ENCODE data around the gene PTK7.

DNA sequence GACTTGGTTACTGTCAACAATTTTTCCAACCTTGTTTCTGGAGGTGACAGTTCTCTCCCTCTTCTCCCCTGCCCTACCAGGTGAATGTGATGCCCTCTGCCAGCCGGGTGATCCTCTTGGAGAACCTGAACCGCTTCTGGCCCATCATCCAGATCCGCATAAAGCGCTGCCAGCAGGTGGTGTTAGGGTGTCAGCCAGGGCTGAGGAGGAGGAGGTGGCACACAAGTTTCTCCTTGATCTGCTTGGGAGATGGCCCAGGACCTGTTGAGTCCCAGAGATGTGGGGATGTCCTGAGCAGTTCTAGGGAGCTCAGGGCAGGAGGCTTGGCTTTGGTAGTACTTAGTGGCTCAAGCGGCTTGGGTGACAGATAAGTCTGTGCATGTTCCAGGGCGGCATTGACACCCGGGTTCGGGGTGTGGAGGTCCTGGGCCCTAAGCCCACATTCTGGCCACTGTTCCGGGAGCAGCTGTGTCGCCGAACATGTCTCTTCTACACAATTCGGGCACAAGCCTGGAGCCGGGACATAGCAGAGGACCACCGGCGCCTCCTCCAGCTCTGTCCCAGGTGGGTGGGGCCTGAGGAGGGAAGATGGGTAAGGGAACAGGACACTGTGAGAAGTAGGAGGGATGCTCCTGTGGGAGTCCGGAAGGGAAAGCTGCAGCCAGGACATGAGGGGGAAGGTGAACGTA, 127.1 kb downstream of the PTK7 start:
- TF ChIP-seq SUZ12 (IDR thresholded peaks at IDR 0.05; ENCODE audit: extremely low read depth, insufficient read depth, insufficient read length) (no peak), ZNF274 (IDR thresholded peaks at IDR 0.05; ENCODE audit: low read depth, low read length) (no peak), YY1 (IDR thresholded peaks at IDR 0.05; ENCODE audit: insufficient read depth, insufficient read length) (no peak)
